Spleen (tissue), 11 donors: ENCODE measurements around the gene RANBP1. TPM values are rescaled to one million over a fixed set of nuclear protein-coding genes. Genes with fewer than 3 reads are reported as not detected.

Experiments used
- DNase-seq: peaks from one replicate; pipeline ENCODE4 v3.0.0-alpha.2; 2020
- H3K27ac ChIP-seq, 8 donors: fragments of 200-600 bp; sonication (generic) in 7 of 8; 1 replicate in 4 of 8; 2 replicates in 4 of 8; pipeline versions ENCODE4 v1.5.0 to v1.8.0; 2016 to 2021; ENCODE audit warnings: inconsistent platforms in 4 of 8, mild to moderate bottlenecking in 4 of 8, moderate library complexity in 1 of 8
- H3K27me3 ChIP-seq, 7 donors: fragments of 200-600 bp; sonication (generic) in 6 of 7; replicated peaks in 1 of 7; 1 replicate in 4 of 7; 2 replicates in 3 of 7; pipeline versions ENCODE4 v1.5.0 to v1.8.0; 2016 to 2021; ENCODE audit warnings: inconsistent platforms in 3 of 7, mild to moderate bottlenecking in 1 of 7
- H3K36me3 ChIP-seq, 6 donors: fragments of 200-600 bp; sonication (generic) in 5 of 6; 1 replicate in 4 of 6; 2 replicates in 2 of 6; pipeline versions ENCODE4 v1.5.0 to v1.8.0; 2016 to 2021; ENCODE audit warnings: inconsistent platforms in 2 of 6
- H3K4me1 ChIP-seq, 6 donors: fragments of 200-600 bp; sonication (generic) in 5 of 6; 1 replicate in 3 of 6; 2 replicates in 3 of 6; pipeline versions ENCODE4 v1.5.0 to v1.8.0; 2016 to 2021; ENCODE audit warnings: inconsistent platforms in 3 of 6
- H3K4me3 ChIP-seq, 8 donors: fragments of 200-600 bp; sonication (generic) in 7 of 8; 1 replicate in 4 of 8; 2 replicates in 4 of 8; pipeline versions ENCODE4 v1.5.0 to v1.8.0; 2016 to 2021; ENCODE audit warnings: inconsistent platforms in 4 of 8, mild to moderate bottlenecking in 4 of 8, moderate library complexity in 2 of 8
- H3K9me3 ChIP-seq, 8 donors: fragments of 200-600 bp; sonication (generic) in 7 of 8; 1 replicate in 4 of 8; 2 replicates in 4 of 8; pipeline versions ENCODE4 v1.5.0 to v1.8.0; 2016 to 2021; ENCODE audit warnings: inconsistent platforms in 4 of 8
- POLR2A ChIP-seq, 3 donors: fragments of 450-650 bp; IDR thresholded peaks; one replicate each; pipeline ENCODE4 v1.5.1; 2017; ENCODE audit warnings: antibody characterized with exemption in 3 of 3, mild to moderate bottlenecking in 1 of 3
- POLR2AphosphoS5 ChIP-seq, 3 donors: sonication (generic); formaldehyde crosslinking; IDR thresholded peaks; one replicate each; pipeline ENCODE4 v1.5.1; 2017; ENCODE audit warnings: antibody characterized with exemption in 3 of 3
- WGBS, 5 donors: extraction: QIAGEN DNeasy Blood & Tissue Kit in 3 of 5; methylation state at CpG; one replicate each; pipeline versions ENCODE4 v1.1.5 to v1.1.7; 2013 to 2018; 5-methylcytosine and 5-hydroxymethylcytosine counted together
- intact Hi-C: fragments of 100-400 bp; cut with DNase I; formaldehyde crosslinking; loops from one replicate; pipeline ENCODE4 v1.15.0; 2023; ENCODE audit warnings: low total_unique reads
- polyA plus RNA-seq, 3 donors: library from polyadenylated mRNA; stranded (reverse); fragments of 200-250 nt; gene quantifications; one replicate each; pipeline ENCODE4 v1.2.1, GENCODE V29; 2013
- total RNA-seq, 7 donors: library from RNA; depleted of rRNA in 3 of 7; stranded (reverse); fragments of >200 nt in 3 of 7; fragmentation: NEBNext Ultra II Directional in 4 of 7; extraction: Animal tissue kit (Norgen Biotek cat#: 25700) in 4 of 7; gene quantifications; one replicate each; pipeline versions ENCODE4 v1.1.0 to v1.2.1, GENCODE V29; 2016 to 2021
- TF ChIP-seq, protein P1 (sequence below), 11 experiments: fragments of 200-600 bp in 7 of 11; fragments of 450-650 bp in 4 of 11; sonication (generic) in 4 of 11; IDR thresholded peaks in 8 of 11; conservative IDR thresholded peaks in 3 of 11; 1 replicate in 7 of 11; 2 replicates in 4 of 11; pipeline versions ENCODE4 v1.4.0 to v1.8.0; 2016 to 2021; ENCODE audit warnings: antibody characterized with exemption in 11 of 11, inconsistent platforms in 4 of 11, mild to moderate bottlenecking in 1 of 11
- donor health status: healthy with polysubstance abuse.
- donor health status: DM: no; HTN: no; CAD: no; lungs with moderate emphysema.
- donor health status: DM: no; HTN: no; CAD: no.
- donor health status: Bipolar disorder and iron deficiency.
- donor health status: healthy.
- donor health status: DM: no; HTN: no; CAD: no.
- donor health status: DM: yes; HTN: yes; CAD: no.

Gene RANBP1
- total and polyA plus RNA-seq, 10 donors, result 52.6 to 111 (median 94.6) TPM

DNA sequence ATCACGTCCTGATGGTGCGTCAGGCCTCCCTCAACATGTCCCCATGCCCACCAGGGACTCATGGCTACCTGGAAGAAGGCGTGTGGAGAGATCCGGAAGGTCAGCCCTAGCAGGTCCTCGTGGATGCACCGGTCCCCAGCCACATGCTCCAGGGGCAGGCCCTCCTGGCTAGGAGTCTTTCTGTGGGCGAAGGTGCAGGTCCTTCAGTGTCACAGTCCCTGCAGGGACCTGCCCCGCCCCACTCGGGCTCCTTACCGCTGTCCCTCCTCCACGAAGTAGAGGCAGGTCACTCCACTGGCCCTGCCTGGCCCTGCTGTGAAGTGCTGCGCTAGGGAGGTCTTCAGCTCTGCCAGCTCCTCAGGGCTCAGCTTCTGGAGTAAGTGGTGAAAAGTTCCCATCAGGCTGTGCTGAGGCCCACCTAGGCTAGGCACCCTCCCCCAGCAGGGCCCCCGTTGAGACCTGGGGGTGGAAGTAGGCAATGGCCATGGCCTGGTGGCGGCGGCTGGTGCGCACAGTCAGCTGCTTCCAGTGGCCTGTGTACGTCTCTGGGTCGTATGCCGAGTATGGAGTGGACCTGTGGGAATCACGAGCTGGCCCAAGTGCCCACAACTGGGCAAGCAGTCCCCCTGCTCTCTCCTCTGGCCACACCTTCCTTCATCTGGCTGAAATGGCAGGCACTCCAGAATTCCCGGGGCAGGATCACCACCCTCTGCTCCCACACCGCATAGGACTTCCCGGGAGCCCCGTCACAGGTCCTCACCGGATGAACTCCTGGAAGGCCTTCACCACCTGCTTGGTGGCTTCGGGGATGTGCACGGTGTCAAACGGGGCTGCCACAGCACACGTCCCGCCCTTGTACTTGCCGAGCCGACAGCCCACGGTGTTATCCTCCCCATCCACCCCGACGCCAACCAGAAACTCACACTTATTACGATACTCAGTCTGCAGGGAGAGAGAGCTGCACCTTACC, 1.1 kb upstream of the RANBP1 start:
- Histone ChIP-seq H3K4me1 (peaks cover 29 to 83% (median 76%) of the 10 kb centered on the region in 6 donors), H3K4me3 (peak overlapping the region in 1 of 8 donors; percentile 80), H3K27me3 (no peaks in the 10 kb centered on the region), H3K36me3 (peaks cover 0 to 73% (median 67%) of the 10 kb centered on the region in 6 donors), H3K9me3 (no peaks in the 10 kb centered on the region), H3K27ac (peak overlapping the region in 2 of 8 donors; percentile 54 to 93)
- intact Hi-C loops, result no loop called here
- TF ChIP-seq, protein P1, sequence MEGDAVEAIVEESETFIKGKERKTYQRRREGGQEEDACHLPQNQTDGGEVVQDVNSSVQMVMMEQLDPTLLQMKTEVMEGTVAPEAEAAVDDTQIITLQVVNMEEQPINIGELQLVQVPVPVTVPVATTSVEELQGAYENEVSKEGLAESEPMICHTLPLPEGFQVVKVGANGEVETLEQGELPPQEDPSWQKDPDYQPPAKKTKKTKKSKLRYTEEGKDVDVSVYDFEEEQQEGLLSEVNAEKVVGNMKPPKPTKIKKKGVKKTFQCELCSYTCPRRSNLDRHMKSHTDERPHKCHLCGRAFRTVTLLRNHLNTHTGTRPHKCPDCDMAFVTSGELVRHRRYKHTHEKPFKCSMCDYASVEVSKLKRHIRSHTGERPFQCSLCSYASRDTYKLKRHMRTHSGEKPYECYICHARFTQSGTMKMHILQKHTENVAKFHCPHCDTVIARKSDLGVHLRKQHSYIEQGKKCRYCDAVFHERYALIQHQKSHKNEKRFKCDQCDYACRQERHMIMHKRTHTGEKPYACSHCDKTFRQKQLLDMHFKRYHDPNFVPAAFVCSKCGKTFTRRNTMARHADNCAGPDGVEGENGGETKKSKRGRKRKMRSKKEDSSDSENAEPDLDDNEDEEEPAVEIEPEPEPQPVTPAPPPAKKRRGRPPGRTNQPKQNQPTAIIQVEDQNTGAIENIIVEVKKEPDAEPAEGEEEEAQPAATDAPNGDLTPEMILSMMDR (IDR thresholded peaks at IDR 0.05 in 8 of 11, conservative IDR thresholded peaks at IDR 0.05 in 3 of 11), result no peak
- TF ChIP-seq POLR2AphosphoS5 (IDR thresholded peaks at IDR 0.05) (peak in 2 of 3 donors; percentile 7 to 53), POLR2A (IDR thresholded peaks at IDR 0.05) (no peak)
- 92 to 95% (median 94%) methylated on average over 31 to 36 of the region's 36 CpGs for WGBS, 5 donors
- DNase-seq, result peak; percentile 79

DNA sequence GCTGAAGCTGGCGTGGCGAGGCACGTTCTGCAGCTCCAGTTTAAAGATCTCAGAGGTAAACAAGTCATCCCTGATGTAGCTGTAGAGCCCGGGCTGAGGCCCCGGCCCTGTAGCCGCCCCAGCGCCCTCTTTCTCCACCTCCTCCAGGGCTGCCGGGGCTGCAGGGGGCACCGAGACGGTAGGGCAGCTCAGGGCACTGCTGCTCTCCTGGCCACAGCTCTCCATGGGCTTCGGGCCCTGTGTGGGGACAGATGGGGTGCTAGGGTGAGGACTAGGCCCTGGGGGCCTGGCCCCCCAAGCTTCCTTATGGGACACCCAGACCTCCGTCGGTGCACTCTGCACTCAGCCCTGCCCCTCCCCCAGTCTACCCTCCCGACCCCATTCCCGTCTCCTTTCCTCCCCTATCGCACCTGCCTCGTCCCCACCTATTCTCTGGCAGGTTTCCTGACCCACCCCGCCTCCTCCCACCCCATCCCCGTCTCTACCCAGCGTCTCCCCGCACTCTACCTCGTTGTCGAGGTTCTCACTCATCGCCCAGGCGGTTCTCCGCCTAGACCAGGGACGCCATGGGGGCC, 559 bp downstream of the RANBP1 start:
- peak; percentile 89 for DNase-seq
- TF ChIP-seq, protein P1 (IDR thresholded peaks at IDR 0.05 in 8 of 11, conservative IDR thresholded peaks at IDR 0.05 in 3 of 11), result no peak
- no peak for TF ChIP-seq POLR2AphosphoS5 (IDR thresholded peaks at IDR 0.05)
- intact Hi-C loops, result no loop called here
- Histone ChIP-seq H3K27ac (peak overlapping the region; percentile 85 to 93 (median 91)), H3K27me3 (no peaks in the 10 kb centered on the region), H3K36me3 (peaks cover 0 to 73% (median 65%) of the 10 kb centered on the region in 6 donors), H3K4me1 (peaks cover 29 to 93% (median 82%) of the 10 kb centered on the region in 6 donors), H3K4me3 (peak overlapping the region; percentile 80 to 93 (median 86)), H3K9me3 (no peaks in the 10 kb centered on the region)
- 5 to 15% (median 8%) methylated on average over 19 to 27 of the region's 27 CpGs for WGBS, 5 donors

DNA sequence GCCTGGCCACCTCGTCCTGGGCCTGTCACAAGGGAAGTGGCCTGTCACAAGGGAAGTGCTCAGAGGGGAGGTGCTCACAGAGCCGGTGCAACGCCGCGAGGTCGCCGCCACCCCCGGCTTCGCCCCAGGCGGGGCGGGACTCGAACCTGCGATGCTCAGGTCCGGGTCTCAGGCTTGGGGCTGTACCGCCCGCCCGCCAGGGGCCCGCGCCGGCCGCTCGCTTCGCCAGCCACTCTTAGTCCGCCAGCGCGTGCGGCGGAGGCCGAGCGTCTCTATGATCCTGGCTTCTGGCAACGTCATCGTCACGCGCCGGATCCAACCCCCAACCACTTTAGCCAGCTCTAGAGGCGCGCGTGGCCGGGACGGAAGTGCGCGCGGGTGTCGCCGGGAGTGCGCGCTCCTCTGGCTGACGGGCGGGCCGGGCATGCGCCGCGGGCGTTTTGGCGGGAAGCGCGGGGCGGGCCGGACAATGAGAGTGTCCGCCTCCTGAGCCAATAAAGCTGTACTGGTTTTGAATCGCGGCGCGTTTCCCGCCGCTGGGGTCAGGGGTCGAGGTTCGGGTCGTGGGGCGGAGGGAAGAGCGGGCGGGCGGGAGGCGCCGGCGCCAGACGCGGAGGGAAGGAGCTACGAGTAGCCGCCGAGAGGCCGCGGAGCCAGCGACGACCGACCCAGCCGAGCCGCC, 1.2 kb downstream of the RANBP1 start, which contains the start of gene TRMT2A:
Gene TRMT2A (minus strand): TSS at position 276 of the 682 bp plus-strand sequence. CDS start 320 bp downstream, outside the sequence.
- peak; percentile 100 for DNase-seq
- H3K27ac ChIP-seq, result peak within 1 kb of the TSS; percentile 85 to 93 (median 91)
- H3K4me1 ChIP-seq, result peaks cover 26 to 93% (median 80%) of the 10 kb centered on the region in 6 donors
- intact Hi-C loops, result no loop called here
- H3K9me3 ChIP-seq, result no peaks in the 10 kb centered on the region
- 0 to 1% (median 0%) methylated on average over 3 to 88 of the region's 88 CpGs for WGBS, 5 donors
- H3K4me3 ChIP-seq, result peak within 1 kb of the TSS; percentile 80 to 93 (median 86)
- H3K36me3 ChIP-seq, result peaks cover 0 to 74% (median 64%) of the 10 kb centered on the region in 6 donors
- TF ChIP-seq POLR2A (IDR thresholded peaks at IDR 0.05), result peak in 1 of 3 donors; percentile 68
- TF ChIP-seq, protein P1 (IDR thresholded peaks at IDR 0.05 in 8 of 11, conservative IDR thresholded peaks at IDR 0.05 in 3 of 11), result peak in 5 of 11 experiments; percentile 11 to 58 (median 42)
- peak; percentile 89 to 93 (median 93) for TF ChIP-seq POLR2AphosphoS5 (IDR thresholded peaks at IDR 0.05)
- H3K27me3 ChIP-seq, result no peaks in the 10 kb centered on the region
